CD4-positive, alpha-beta T cell (primary cell): Measurements from ENCODE around the gene FOSL2. TPM values are rescaled to one million over a fixed set of nuclear protein-coding genes. Genes with fewer than 3 reads are reported as not detected.
A peak's percentile ranks its signal among the peaks of the same experiment; 100 is the strongest.

ENCODE experiments used
- ATAC-seq: fragments of 200-7000 bp; cut with Tn5 transposase; one replicate; pipeline ENCODE4 v1.10.0; 2022; ENCODE audit warnings: mild to moderate bottlenecking; ENCODE audit not compliant: poor library complexity
- CTCF ChIA-PET: fragments of 350-600 bp; sonication (Branson Sonifier 250); formaldehyde crosslinking; loops from one replicate; lab custom pipeline; 2021; ENCODE audit warnings: antibody characterized with exemption, inconsistent platforms; lab: Charles Lee
- POLR2A ChIA-PET: fragments of 350-600 bp; sonication (Branson Sonifier 250); formaldehyde crosslinking; loops from one replicate; lab custom pipeline; 2021; ENCODE audit warnings: antibody characterized with exemption, inconsistent platforms; lab: Charles Lee
- DNase-seq, 14 experiments: peaks; one replicate each; pipeline ENCODE4 v3.0.0-alpha.2; 2013 to 2020; ENCODE audit warnings: mixed read lengths in 2 of 14
- H3K27ac ChIP-seq, 2 donors: one replicate each; pipeline versions ENCODE4 v1.5.1 to v1.7.0; 2013; ENCODE audit warnings: low read length in 2 of 2, low read depth in 1 of 2, mild to moderate bottlenecking in 1 of 2
- H3K27me3 ChIP-seq, 2 experiments: 1 replicate in 1 of 2; 2 replicates in 1 of 2; pipeline versions ENCODE4 v1.6.1 to v1.7.0; 2013; ENCODE audit warnings: low read length in 2 of 2, control low read depth in 1 of 2, mild to moderate bottlenecking in 1 of 2, moderate library complexity in 1 of 2; ENCODE audit not compliant: insufficient read depth in 2 of 2, control insufficient read depth in 1 of 2
- H3K36me3 ChIP-seq: one replicate; pipeline ENCODE4 v1.6.1; 2013; ENCODE audit warnings: low read length, control low read depth; ENCODE audit not compliant: insufficient read depth
- H3K4me1 ChIP-seq: one replicate; pipeline ENCODE4 v1.6.1; 2013; ENCODE audit warnings: low read length, control low read depth; ENCODE audit not compliant: insufficient read depth
- H3K4me3 ChIP-seq: one replicate; pipeline ENCODE4 v1.5.1; 2013; ENCODE audit warnings: mild to moderate bottlenecking, low read length, moderate library complexity
- H3K9me3 ChIP-seq, 2 experiments: 1 replicate in 1 of 2; 2 replicates in 1 of 2; pipeline versions ENCODE4 v1.6.1 to v1.7.0; 2013; ENCODE audit warnings: low read length in 2 of 2, mild to moderate bottlenecking in 2 of 2, control low read depth in 1 of 2, moderate library complexity in 1 of 2; ENCODE audit not compliant: control insufficient read depth in 1 of 2, insufficient read depth in 1 of 2
- H3K27ac Mint-ChIP-seq: one replicate; pipeline ENCODE4 v1.8.0; 2020; ENCODE audit warnings: mixed read lengths
- H3K27me3 Mint-ChIP-seq: one replicate; pipeline ENCODE4 v1.8.0; 2021; ENCODE audit warnings: mixed read lengths
- H3K36me3 Mint-ChIP-seq: one replicate; pipeline ENCODE4 v1.8.0; 2021; ENCODE audit warnings: low read depth, mixed read lengths
- H3K4me1 Mint-ChIP-seq: one replicate; pipeline ENCODE4 v1.8.0; 2021; ENCODE audit warnings: low read depth, mixed read lengths
- H3K4me3 Mint-ChIP-seq: one replicate; pipeline ENCODE4 v1.8.0; 2020; ENCODE audit warnings: mild to moderate bottlenecking, mixed read lengths
- H3K9me3 Mint-ChIP-seq: one replicate; pipeline ENCODE4 v1.8.0; 2020; ENCODE audit warnings: mixed read lengths
- intact Hi-C, 2 experiments: fragments of 100-400 bp; cut with DNase I in 1 of 2; cut with micrococcal nuclease in 1 of 2; formaldehyde crosslinking; loops; one replicate each; pipeline versions ENCODE4 v1.15.1 to v1.9.0; 2023 to 2025; cut with DNase I, micrococcal nuclease
- total RNA-seq, 174 experiments: library from RNA in 2 of 174; stranded (reverse) in 2 of 174; gene quantifications; one replicate each; pipeline ENCODE4 v1.2.3 and lab custom pipeline; 2021 to 2026
- TF ChIP-seq, protein P1 (sequence below): fragments of 200-600 bp; IDR thresholded peaks from one replicate; pipeline ENCODE4 v1.8.0; 2022; ENCODE audit warnings: antibody characterized with exemption, mild to moderate bottlenecking

FOSL2 gene
- total RNA-seq, 2 experiments from 2014 or later, result 152 to 155 TPM

GRCh38 chr2:28430788-28431418, 38.2 kb downstream of the FOSL2 start:
- no peaks in the 10 kb centered on the region for H3K36me3 ChIP-seq
- ChIA-PET POLR2A (no interaction called here), CTCF (interaction anchor here (1.0 kb wide), 1 partner anchor 13 kb away, joined by 3 read pairs; no protein-coding TSS in a partner anchor)
- no peaks in the 10 kb centered on the region for H3K27me3 ChIP-seq
- H3K9me3 Mint-ChIP-seq, result no peaks in the 10 kb centered on the region
- H3K27ac Mint-ChIP-seq, result no peak overlapping the region
- intact Hi-C loops, result no loop called here
- no peaks in the 10 kb centered on the region for H3K36me3 Mint-ChIP-seq
- DNase-seq, result peak in 1 of 14 experiments; percentile 17
- ATAC-seq, result no peak
- no peak overlapping the region for H3K4me3 ChIP-seq
- H3K27ac ChIP-seq, result no peak overlapping the region
- no peaks in the 10 kb centered on the region for H3K27me3 Mint-ChIP-seq
- TF ChIP-seq, protein P1, sequence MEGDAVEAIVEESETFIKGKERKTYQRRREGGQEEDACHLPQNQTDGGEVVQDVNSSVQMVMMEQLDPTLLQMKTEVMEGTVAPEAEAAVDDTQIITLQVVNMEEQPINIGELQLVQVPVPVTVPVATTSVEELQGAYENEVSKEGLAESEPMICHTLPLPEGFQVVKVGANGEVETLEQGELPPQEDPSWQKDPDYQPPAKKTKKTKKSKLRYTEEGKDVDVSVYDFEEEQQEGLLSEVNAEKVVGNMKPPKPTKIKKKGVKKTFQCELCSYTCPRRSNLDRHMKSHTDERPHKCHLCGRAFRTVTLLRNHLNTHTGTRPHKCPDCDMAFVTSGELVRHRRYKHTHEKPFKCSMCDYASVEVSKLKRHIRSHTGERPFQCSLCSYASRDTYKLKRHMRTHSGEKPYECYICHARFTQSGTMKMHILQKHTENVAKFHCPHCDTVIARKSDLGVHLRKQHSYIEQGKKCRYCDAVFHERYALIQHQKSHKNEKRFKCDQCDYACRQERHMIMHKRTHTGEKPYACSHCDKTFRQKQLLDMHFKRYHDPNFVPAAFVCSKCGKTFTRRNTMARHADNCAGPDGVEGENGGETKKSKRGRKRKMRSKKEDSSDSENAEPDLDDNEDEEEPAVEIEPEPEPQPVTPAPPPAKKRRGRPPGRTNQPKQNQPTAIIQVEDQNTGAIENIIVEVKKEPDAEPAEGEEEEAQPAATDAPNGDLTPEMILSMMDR, result no peak
- H3K4me3 Mint-ChIP-seq, result no peak overlapping the region
- H3K9me3 ChIP-seq, result peaks cover 0 to 4% of the 10 kb centered on the region in 2 experiments
- H3K4me1 Mint-ChIP-seq, result peaks cover 3% of the 10 kb centered on the region
- H3K4me1 ChIP-seq, result peaks cover 23% of the 10 kb centered on the region

GRCh38 chr2:28431741-28432140, 39.1 kb downstream of the FOSL2 start:
- no peaks in the 10 kb centered on the region for H3K9me3 Mint-ChIP-seq
- intact Hi-C loops, result no loop called here
- Histone ChIP-seq H3K4me1 (peaks cover 23% of the 10 kb centered on the region), H3K27me3 (no peaks in the 10 kb centered on the region), H3K9me3 (peaks cover 0 to 4% of the 10 kb centered on the region in 2 experiments), H3K36me3 (no peaks in the 10 kb centered on the region), H3K4me3 (no peak overlapping the region), H3K27ac (no peak overlapping the region)
- no peak for ATAC-seq
- ChIA-PET POLR2A (no interaction called here), CTCF (interaction anchor here (1.0 kb wide), 1 partner anchor 13 kb away, joined by 3 read pairs; no protein-coding TSS in a partner anchor)
- no peak overlapping the region for H3K4me3 Mint-ChIP-seq
- TF ChIP-seq, protein P1, result no peak
- no peaks in the 10 kb centered on the region for H3K4me1 Mint-ChIP-seq
- DNase-seq, result no peak
- H3K27me3 Mint-ChIP-seq, result no peaks in the 10 kb centered on the region
- no peaks in the 10 kb centered on the region for H3K36me3 Mint-ChIP-seq
- no peak overlapping the region for H3K27ac Mint-ChIP-seq

GRCh38 chr2:28432362-28432761, 39.7 kb downstream of the FOSL2 start:
- H3K27me3 Mint-ChIP-seq, result no peaks in the 10 kb centered on the region
- CTCF ChIA-PET, result interaction anchor here (0.6 kb wide), 1 partner anchor 419 kb away, joined by 3 read pairs; no protein-coding TSS in a partner anchor

More at GRCh38 chr2:28432362-28432761, 39.7 kb downstream of the FOSL2 start:
- TF ChIP-seq, protein P1, result no peak
- Histone ChIP-seq H3K4me1 (peaks cover 23% of the 10 kb centered on the region), H3K27ac (no peak overlapping the region), H3K36me3 (no peaks in the 10 kb centered on the region), H3K9me3 (peaks cover 0 to 4% of the 10 kb centered on the region in 2 experiments), H3K4me3 (no peak overlapping the region), H3K27me3 (no peaks in the 10 kb centered on the region)
- intact Hi-C loops, result no loop called here
- no peak for DNase-seq
- Mint-ChIP-seq H3K4me1 (no peaks in the 10 kb centered on the region), H3K36me3 (no peaks in the 10 kb centered on the region), H3K27ac (no peak overlapping the region), H3K4me3 (no peak overlapping the region), H3K9me3 (no peaks in the 10 kb centered on the region)
- POLR2A ChIA-PET, result no interaction called here
- no peak for ATAC-seq
